ENCODE results near the gene PPFIA4.
"Not testable (repeated sequence)": the region's sequence is repeated elsewhere in the genome, so short reads cannot be mapped to it uniquely, and the experiment has no call there.

The PPFIA4 gene

GRCh38 chr1:203026031-203026665 lies at the start of gene PPFIA4:
Gene PPFIA4 (plus strand): TSS chr1:203026491. CDS start chr1:203039009, 12,518 bp downstream.
- peak within 1 kb of the TSS; percentile 79 for H3K4me3 ChIP-seq (ENCODE audit: low read depth, low read length)
- no peak for TF ChIP-seq CTCF (IDR thresholded peaks at IDR 0.05; ENCODE audit: low read depth, low read length)

- H3K4me3 ChIP-seq (ENCODE audit: low read depth, low read length): no peak overlapping the region
- no peak for TF ChIP-seq CTCF (IDR thresholded peaks at IDR 0.05; ENCODE audit: low read depth, low read length)
Measured at GRCh38 chr1:202976633-202977032, 49.7 kb upstream of the PPFIA4 start.

GRCh38 chr1:202979459-202979858 lies 46.8 kb upstream of the PPFIA4 start:
- TF ChIP-seq CTCF (IDR thresholded peaks at IDR 0.05; ENCODE audit: low read depth, low read length): no peak
- no peak overlapping the region for H3K4me3 ChIP-seq (ENCODE audit: low read depth, low read length)

GRCh38 chr1:202981939-202982338 lies 44.4 kb upstream of the PPFIA4 start:
- no peak overlapping the region for H3K4me3 ChIP-seq (ENCODE audit: low read depth, low read length)
- no peak for TF ChIP-seq CTCF (IDR thresholded peaks at IDR 0.05; ENCODE audit: low read depth, low read length)

- H3K4me3 ChIP-seq (ENCODE audit: low read depth, low read length): no peak overlapping the region
- no peak for TF ChIP-seq CTCF (IDR thresholded peaks at IDR 0.05; ENCODE audit: low read depth, low read length)
Measured at GRCh38 chr1:202982715-202983430, 43.4 kb upstream of the PPFIA4 start.

- not testable (repeated sequence) for H3K4me3 ChIP-seq (ENCODE audit: low read depth, low read length)
Measured at GRCh38 chr1:202986120-202986519, 40.2 kb upstream of the PPFIA4 start.

GRCh38 chr1:202987255-202987654 lies 39.0 kb upstream of the PPFIA4 start:
- no peak for TF ChIP-seq CTCF (IDR thresholded peaks at IDR 0.05; ENCODE audit: low read depth, low read length)
- H3K4me3 ChIP-seq (ENCODE audit: low read depth, low read length): no peak overlapping the region

All from WI38 (cell line).